ENCODE measurements around the gene TNFRSF9.

Gene TNFRSF9

DNA sequence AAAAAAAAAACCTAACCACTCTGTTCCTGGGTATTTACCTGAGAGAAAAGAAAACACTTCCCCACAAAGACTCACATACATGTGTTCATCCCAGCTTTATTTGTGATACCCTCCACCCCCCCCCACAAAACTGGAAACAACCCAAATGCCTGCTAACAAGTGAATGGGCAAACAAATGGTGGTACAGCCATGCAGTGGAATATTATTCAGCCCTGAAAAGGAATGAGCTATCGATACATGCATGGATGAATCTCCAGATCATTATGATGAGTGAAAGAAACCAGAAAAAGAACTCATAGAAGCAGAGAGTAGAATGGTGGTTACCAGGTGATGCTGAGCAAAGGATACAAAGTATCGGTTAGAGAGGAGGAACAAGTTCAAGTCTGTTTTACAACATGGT lies 49.8 kb downstream of the TNFRSF9 start:
- intact Hi-C loops (cut with DNase I) = no loop called here
- DNase-seq = no peak

DNA sequence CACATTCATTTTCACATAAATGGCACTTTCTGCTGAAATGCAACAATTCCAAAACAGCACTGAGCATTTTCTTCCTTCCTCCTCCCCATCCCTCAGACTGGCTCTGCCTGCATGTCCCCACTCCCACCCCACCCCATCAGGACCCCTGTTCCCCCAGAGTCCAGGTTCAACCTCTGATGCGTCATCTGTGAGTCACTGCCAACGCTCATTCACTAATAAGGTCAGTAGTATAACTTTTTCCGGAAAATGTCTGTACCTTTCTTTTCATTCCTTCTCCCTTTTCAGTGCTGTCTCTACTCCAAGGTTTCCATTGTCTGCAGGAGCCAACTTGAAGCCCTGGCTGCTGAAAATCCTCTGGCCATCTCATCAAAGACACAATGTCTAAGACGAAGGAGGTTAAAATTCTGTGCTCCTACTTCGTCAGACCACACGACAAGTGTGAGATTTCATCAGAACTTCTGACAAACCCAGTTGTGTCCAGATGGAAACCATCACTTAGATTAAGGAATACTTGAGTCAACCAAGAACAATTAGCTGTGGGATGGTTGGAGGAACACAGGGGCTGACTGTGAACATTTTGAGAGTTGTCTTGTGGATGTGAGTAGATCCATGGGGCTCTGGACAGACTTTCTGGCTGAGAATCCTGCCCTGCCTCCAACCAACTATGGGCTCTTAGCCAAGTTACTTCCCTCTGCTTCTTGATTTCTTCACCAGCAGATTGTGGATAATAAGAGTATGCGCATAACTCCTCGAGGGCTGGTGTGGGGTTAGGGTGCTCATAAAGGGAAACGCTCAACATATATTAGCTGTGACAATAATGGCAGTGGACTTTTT lies 52.2 kb downstream of the TNFRSF9 start:
- peak in 2 of 42 donors; percentile 20 to 22 for DNase-seq
- intact Hi-C loops (cut with DNase I) = no loop called here

DNA sequence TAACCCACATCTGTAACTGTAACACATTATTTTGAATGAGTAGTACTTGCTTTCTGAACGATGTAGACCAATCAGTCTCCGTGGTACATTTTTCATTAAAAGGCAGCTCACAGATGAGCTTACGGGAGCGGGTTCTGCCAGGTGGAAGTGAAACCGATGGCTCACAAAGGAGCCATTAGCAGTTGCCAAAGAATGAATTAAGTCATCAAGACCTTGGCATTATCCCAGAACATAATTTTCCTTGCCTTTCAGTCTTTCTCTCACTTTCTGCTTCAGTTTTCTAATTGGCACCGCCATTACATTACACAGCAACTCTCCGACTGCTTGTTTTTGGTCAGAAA lies 54.3 kb downstream of the TNFRSF9 start:
- DNase-seq = peak in 6 of 42 donors; percentile 6 to 60 (median 20)
- intact Hi-C loops (cut with DNase I) = no loop called here

DNA sequence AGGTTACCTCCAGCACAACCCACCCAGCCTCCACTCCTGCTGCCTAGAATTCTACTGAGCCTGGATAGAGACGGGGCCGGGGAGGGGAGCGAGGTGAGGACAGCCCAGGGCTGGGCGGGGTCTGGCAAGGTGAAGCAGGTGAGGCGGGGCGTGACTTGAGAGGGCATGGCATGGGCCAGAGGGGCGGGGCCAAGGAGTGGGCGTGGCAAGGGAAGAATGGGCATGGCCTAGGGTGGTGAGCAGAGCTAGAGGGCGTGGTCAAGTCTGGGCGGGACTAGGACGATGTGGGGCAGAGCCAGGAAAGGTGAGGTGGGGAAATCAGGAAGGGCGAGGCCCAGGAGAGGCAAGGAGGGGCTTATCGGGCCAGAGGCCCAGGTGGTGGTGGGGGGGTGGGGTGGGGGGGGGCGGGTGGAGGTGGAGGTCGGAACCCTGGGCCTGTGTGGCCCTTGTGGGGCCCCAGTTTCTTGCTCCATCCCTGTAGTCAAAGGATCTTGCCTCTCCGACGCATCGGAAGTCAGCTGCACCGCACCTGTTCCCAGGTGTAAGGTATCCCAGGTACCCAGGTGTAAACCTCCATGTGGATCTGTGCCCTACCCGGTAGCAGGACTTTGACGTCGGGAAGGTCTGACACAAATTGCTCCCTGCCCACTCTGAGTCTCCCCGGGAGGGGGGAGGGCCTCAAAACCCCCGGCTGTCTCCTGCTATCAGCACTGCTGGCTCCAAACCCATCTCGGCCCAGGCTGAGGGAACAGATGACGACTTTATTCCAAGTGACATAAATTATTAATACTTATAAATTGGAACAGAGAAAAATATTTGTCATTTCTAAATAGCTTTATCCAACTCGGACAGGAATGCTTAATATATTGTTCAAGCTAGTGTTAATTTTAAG lies 54.9 kb downstream of the TNFRSF9 start:
- no peak for DNase-seq
- intact Hi-C loops (cut with DNase I) = no loop called here

DNA sequence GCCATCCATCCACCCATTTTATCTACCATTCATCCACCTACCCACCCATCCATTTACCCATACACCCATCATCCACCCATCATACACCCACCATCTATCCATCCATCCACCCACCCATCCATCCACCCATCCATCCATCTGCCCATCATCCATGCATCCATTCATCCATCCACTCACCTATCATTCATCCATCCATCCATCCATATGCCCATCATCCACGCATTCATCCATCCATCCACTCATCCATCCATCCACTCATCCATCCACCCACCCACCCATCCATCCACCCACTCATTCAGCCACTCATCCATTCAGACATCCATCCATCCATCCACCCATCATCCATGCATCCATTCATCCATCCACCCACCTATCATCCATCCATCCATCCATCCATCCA lies 55.9 kb downstream of the TNFRSF9 start:
- intact Hi-C loops (cut with DNase I) = no loop called here
- peak in 1 of 42 donors; percentile 5 for DNase-seq

DNA sequence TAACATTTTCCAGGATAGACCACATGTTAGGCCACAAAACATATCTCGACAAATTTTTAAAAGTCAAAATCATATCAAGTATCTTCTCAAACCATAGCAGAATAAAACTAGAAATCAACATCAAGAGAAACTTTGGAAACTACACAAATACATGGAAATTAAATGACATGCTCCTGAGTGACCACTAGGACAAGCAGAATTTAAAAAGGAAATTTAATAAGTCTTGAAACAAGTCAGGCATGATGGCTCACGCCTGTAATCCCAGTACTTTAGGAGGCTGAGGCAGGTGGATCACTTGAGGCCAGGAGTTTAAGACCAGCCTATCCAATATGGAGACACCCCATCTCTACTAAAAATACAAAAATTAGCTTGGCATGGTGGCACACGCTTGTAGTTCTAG lies 61.4 kb downstream of the TNFRSF9 start:
- no peak for DNase-seq
- intact Hi-C loops (cut with DNase I) = no loop called here

DNA sequence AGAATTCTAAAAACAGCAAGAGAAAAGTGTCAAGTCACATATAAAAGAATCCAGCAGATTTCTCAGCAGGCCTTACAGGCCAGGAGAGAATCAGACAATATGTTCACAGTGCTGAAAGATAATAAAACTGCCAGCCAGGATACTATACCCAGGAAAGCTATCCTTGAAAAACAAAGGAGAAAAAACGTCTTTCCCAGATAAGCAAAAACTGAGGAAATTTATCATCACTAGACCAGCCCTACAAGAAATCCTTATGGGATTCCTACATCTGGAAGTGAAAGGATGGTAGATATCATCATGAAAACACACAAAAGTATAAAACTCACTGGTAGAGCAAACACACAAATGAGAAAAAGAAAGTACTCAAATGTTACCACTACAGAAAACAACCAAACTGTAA lies 62.6 kb downstream of the TNFRSF9 start:
- intact Hi-C loops (cut with DNase I) = no loop called here
- no peak for DNase-seq

DNA sequence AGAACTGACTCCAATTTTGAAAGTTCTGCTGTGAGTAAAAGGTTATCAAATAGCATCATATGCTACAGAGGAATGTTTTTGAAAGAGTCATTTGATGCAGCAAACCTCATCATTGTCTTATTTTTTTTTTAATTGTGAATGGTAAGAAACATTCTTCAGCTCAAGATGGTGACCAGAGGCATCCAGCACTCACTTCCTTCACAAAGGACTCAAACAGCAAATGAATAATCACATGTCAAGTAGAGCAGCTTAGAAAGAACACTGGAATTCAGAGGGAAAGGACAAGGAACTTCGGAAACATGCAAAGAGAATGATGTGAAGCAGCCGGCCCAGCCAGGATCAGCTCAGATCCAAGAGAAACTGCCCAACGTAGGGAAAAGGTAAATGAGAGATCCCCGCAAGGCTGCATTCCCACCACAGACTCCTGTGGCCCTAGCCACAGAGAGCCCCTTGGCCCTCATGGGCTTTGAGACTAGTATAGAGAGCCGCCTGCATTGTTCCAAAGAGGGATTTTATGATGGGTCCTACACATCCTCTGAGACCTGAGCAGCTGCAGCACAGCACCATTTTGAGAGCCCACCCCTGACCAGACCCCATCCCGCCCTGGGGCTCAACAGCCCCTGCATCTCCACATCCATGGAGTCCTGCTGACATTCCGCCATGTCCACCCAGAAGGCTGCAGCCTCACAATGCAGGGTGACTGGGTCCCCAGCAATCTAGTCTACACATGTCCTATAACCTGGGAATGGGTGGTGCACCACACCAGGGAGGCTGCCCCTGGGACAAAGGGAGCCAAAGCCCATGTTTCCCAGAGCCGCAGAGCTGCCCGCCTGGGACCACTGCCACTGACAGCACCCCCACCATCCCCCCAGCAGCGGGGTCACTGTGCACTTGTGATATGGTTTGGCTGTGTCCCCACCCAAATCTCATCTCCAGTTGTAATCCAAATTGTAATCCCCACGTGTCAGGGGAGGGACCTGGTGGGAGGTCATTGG lies 66.5 kb downstream of the TNFRSF9 start:
- intact Hi-C loops (cut with DNase I) = no loop called here
- DNase-seq = no peak

DNA sequence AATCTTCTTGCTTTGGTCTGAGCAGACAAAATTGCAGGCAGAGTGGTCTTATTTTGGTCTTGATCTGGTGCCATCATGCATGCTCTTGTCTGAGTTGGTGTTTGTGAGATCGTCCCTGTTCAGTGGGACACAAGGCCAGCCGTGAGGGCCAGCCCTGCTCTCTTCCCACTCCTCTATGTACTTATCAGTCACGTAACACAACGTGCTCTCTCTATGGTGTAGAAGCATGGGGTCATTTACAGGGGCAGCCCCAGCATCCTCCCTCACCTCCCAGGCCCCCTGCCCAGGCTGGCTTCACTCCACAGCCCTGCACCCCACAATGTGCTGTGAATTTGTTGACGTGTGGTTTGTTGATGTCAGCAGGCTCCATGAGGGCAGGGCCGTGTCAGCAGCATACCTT lies 69.5 kb downstream of the TNFRSF9 start:
- intact Hi-C loops (cut with DNase I) = no loop called here
- DNase-seq = no peak

DNA sequence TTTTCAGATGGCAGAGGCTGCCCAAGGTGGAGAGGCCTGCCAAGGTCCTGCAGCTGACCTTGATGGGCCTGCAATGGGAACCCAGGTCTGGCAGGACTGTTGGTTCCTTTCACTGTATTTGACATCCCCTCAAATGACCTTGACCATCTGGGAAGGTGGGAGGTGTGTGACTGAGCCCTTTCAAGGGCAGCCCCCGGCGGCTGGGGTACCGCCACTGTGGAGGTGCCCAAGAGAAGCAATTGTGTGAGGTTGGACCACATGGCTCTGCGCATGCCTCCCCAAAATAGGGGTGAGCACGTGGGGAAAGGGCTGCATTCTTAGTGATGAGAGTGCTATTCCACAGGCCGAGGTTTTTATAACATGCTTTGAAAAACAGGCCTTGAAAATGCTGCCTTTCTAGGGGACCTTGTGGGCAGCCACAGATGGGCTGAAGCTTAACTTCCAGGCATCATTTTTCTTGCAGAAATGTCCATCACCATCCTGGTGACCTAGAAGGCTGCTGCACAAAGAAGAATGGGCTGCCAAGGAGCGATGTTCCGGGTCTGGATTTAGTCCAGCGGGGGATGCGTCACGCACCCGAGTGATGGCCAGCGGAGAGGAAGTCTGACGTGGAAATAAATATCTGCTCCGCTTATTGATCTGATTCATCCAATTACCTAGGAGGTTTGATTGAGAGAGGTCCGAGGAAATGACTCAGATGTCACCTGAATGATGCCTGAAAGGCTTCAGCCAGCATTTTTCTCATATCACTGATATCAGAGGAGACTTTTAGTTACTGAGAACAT lies 71.3 kb downstream of the TNFRSF9 start:
- intact Hi-C loops (cut with DNase I) = no loop called here
- DNase-seq = no peak

DNA sequence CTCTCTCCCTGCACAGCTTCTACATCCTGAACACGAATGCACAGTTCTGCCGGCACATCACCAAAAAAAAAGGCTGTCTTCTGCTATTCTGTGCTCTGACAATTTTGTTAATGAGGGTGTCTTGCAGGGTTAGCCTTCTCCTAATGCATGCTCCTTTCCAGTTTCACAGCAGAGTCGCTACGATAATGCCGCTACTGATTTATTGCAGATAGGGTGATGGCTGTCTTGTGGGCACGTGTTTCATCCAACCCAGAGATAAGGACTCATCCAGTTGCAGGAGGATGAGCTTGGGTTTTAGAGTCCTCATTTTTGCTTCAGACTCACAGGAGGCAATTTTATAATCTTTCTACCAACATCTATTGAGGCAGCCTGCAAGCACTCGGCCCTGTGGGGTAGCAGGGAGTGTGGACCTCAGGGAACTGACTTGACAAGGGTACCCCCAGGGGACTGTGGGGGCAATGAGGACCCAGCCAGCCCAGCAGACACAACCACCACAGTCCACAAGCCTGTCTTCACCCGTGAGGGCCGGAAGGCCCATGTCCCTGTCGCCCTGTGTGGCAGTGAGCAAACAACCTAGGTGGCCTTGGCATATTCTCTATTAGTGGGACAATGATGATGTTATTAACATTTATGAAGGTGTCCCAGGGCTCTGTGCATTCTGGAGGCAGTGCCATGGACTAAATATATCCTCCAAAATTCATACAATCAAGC lies 72.4 kb downstream of the TNFRSF9 start:
- no peak for DNase-seq
- intact Hi-C loops (cut with DNase I) = no loop called here

DNA sequence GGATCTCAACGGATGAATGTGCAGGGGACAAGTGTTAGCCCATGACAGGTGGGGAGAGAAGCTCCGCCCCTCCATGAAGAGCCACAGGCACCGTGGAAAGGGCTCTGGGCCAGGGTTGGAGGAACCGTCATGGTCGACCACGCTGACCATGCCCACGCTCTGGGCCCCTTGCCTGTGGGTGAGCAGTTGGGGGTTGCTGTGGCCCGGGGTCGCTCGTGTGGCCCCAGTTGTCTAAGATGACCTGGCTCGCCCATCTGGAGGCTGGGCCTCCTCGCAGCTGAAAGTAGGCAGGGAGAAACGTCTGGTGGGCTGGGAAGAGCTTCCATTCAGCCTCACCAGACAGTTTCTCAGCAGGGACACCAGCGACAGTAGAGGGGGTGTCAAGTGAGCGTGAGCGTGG lies 74.7 kb downstream of the TNFRSF9 start:
- DNase-seq = no peak
- intact Hi-C loops (cut with DNase I) = no loop called here
